HG03064 (cell line): Measurements from ENCODE around the gene UGDH.
"Not testable (repeated sequence)": the region's sequence is repeated elsewhere in the genome, so short reads cannot be mapped to it uniquely, and the experiment has no call there.

Experiments
- ATAC-seq: cut with Tn5 transposase; IDR thresholded peaks from one replicate; pipeline ENCODE4 v1.9.1; 2021; ENCODE audit warnings: low read depth; ENCODE audit not compliant: unreplicated experiment

Gene UGDH

DNA sequence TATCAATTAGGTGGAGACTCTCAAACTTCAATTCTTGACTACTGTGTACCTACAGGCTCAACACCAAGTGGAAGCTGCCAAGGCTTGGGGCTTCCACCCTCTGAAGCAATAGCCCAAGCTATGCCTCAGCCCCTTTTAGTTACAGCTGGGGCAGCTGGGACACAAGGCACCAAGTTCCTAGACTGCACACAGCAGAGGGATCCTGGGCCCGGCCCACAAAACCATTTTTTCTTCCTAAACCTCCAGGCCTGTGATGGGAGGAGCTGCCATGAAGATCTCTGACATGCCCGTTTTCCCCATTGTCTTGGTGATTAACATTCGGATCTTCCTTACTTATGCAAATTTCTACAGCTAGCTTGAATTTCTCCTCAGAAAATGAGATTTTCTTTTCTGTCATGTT, 3.4 kb upstream of the UGDH start:
- ATAC-seq = no peak

DNA sequence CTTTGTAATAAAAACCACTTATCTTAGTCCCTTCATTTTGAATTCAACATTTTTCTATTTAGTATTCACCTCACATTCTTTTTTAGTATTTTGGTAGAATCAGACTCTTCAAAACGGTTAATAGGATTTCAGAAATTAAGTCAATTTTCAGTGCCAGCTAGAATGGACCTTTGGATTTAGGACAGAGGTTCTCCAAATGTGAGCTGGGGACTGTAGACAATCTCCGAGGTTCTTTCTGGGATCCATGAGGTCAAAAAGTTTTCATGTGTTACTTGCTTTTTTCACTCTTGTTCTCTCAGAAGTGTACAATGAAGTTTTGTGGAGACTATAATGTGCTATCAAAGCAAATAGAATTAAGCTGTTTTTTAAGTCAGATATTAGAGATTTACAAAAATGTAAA, 2.3 kb upstream of the UGDH start:
- no peak for ATAC-seq

DNA sequence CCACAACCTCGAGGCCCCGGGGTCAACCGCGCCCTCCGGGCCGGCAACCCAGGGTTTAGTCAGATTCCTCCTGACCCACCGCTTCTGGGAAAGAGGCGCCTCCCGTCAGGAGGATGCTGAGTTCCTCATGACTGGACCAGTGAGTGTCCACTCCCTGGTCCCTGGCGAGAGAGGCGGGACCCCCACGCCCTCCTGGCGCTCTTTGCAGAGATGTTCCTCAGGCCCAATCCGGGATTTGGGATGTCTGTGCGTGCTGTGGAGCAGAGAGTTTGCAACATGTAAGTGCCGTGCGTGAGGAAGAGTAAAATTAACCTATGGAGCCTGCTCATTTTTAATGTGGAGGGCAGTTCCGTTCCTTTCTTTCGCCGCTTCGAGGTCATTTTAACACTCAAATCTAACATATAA, 824 bp upstream of the UGDH start:
- no peak for ATAC-seq

DNA sequence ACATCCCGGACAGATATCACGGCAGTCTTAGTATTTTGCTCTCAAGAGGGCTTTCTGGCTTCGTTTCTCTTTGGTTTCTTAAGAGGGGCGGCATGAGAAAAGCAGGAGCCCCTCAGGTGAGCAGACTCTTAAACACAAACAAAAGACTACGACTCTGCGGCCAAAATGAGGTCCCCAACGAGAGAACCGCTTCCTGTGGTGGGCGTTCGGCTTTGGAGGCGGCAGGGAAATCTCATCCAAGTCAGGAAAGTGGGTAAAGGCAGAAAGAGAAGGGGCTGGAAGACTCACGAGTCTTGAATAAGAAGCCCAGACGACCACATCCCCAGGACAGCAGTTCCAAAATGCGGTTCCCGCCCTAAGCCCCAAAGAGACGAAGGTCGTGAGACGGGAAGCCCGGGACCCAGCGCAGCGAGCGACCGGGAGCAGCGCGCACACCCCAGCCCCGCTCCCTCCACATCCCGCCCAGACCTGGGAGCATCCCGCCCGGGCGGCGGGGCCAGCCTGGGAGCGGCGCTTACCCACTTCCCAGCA, 409 bp downstream of the UGDH start:
- ATAC-seq = peak; percentile 13

DNA sequence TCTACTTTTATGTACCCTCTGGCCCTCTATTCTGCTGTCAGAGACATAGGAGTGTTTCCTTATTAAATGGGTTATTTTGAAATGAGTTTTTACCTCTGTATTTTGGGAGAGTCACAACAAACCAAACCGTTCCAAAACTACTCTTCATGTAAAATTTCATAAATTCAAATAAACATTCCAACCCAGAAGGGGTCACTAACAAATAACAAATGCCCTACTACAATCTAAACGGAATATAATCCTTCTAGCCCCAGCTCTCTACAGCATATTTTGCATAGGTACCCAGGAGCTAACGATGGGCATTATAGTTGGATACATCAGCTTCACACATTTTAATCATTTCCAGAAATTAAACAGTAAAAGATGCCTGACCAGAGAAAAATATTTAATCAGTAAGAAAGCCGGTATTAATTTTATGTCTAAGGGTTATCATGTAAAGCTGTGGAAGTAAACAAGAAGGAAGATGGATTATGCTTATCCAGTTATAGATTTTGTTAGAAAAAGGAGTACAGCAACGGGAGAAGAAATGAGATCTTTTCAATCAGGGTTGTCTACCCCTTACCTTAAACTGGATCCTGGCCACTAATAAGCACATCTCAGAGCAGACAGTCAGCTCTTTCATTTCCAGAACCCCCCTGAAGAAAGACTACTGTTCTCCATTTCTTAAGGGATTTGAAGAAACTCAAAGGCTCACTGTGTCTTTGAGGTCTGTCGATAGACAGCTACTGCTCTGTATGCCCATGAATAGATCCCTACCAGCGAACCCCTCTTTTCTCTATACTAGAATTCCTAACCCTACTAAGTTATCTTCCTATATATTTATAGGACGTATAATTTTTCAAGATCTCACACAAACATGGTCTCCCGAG, 1.2 kb downstream of the UGDH start:
- no peak for ATAC-seq

DNA sequence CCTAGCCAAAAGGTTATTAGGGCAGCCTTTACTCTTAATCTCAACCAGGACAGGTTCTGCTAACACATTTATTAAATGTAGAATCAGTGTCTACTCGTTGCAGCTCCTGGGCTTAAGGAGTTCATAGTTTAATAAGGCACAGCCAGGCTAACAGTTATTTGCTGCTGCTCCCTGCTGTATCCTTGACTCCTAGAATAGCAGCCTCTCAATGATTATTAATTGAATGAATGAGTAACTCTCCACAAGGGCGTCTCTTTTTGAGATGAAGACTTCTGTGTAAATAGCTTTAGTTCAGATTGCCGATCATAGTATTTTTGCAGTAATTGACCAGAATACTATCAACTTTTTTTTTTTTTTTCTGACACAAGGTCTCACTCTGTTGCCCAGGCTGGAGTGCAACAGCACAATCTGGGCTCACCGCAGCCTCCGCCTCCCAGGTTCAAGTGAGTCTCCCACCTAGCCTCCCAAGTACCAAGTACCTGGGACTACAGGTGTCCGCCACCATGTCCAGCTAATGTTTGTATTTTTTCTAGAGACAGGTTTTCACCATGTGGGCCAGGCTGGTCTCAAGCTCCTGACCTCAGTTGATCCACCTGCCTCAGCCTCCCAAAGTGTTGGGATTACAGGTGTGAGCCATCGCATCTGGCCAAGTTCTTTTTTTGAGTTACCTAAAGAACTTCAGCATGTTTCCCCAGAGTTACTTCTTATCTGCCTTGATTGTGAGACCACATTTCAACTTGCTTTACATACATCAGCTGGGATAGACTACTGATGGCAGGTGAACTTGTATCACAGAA, 2.9 kb downstream of the UGDH start:
- no peak for ATAC-seq

DNA sequence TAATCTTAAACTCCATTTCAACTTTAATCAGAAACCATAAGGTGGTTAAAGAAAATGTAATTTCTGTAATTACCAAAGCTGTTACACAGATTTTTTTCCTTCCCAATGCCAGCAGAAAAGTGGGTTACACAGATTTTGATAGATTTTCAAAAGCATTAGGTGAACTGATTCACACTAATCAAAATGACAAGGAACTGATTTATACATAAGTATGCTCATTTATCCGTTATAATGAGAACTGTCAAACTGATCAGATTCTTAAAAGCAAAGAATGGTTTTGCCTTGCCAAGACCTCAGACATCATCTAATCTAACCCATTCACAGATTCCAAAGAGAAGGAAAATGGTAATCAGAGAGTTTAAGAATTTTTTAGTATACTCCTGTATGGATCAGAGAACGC, 5.2 kb downstream of the UGDH start:
- ATAC-seq = no peak

DNA sequence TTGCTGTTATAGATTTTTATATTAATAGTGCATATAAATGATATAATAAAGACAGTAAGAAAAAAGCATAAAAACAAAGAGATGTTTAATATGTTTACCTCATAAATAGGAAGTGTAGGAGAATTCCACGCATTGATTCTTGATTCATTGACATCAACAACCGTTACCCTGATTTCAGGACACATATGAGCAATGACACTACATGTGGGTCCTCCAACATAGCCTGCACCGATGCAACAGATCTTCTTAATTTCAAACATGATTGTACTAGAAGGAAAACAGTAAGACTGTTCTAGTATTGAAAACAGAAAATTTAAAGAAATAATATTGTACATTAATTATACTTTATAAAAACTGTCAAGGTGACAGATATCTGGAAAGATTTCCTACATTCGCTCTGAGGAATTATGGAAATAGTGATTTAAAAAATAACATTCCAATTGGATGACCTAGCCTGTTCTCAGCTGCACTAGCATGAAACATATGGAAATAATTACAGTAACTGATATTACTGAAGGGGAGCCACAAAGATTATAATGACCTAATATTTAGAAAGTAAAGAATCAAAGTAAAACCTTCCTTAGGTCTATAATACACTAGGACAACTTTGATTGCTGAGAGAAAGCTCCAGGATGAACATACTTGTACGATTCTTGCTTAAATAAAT, 5.9 kb downstream of the UGDH start:
- no peak for ATAC-seq

DNA sequence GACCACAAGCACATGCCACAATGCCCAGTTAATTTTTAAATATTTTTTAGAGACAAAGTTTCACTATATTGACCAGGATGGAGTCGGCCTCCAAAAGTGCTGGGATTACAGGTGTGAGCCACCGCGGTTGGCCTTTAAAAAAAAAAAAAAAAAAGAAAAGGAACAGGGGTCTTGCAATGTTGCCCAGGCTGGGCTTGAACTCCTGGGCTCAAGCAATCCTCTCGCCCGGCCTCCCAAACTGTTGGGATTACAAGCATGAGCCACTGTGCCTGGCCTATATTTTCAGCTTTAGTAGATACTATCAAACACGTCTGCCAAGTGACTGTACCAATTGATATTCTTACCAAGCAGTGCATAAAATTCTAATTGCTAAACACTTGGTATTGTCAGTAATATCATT, 8.8 kb downstream of the UGDH start:
- no peak for ATAC-seq

DNA sequence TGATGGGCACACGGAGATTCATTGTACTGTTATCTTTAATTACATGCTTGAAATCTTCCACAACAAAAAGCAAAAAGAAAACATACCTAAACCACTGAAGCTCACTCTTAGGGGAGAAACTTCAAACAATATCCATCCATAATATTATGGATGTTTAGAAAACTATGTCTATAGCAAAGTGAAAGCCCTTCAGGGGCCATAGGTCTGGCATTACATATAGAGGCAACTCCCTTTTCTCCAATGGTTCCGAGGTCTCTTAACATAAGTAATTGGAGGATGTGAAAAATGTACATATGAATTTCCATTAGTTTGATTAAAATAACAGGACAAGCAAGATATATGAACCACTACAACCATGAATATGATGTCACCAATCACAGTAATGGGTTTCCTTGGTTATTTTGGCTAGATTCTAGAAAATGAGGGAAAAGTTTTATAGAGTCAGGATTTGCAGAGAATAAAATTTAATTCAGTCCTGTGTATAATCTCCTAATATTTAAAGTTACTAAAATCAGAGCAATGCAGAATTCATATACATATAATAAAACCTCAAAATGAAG, 10.8 kb downstream of the UGDH start:
- no peak for ATAC-seq

DNA sequence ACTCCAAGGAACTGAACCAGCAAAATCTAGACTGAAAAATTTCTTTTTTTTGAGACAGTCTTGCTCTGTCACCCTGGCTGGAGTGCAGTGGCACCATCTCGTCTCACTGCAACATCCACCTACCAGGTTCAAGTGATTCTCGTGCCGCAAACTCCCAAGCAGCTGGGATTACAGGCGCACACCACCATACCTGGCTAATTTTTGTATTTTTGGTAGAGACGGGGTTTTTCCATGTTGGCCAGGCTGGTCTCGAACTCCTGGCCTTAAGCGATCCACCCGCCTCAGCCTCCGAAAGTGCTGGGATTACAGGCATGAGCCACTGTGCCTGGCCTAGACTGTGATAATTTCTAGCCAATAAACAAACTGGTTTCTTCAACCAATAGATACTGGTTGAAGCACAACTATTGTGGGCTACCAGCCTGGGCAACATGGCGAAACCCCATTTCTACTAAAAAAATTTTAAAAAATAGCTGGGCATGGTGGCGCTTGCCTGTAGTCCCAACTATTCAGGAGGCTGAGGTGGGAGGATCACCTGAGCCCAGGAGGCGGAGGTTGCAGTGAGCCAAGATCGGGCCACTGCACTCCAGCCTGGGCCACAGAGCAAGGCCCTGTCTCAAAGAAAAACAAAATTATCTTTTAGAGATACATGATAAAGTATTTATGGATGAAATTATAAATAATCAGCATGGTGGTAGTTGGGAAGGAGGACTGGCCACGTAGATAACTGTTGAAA, 11.4 kb downstream of the UGDH start:
- not testable (repeated sequence) for ATAC-seq

DNA sequence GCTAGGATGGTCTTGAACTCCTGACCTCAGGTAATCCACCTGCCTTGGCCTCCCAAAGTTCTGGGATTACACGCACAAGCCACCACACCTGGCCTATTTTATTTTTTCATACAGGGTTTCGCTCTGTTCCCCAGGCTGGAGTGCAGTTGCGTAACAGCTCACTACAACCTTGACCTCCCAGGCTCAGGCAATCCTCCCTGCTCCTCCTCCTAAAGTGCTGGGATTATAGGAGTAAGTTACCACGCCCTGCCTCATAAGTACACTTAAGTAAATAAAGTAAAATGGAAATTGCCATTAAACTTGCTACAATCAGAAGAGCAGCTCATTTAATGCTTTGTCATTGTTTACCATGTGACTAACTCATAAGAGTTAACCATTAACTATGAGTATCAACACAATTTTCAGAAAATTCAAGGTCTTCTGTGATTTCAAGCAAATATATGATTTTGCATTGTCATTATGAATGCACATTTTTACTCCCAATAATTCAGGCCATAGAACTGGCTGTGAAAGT, 12.3 kb downstream of the UGDH start:
- no peak for ATAC-seq

DNA sequence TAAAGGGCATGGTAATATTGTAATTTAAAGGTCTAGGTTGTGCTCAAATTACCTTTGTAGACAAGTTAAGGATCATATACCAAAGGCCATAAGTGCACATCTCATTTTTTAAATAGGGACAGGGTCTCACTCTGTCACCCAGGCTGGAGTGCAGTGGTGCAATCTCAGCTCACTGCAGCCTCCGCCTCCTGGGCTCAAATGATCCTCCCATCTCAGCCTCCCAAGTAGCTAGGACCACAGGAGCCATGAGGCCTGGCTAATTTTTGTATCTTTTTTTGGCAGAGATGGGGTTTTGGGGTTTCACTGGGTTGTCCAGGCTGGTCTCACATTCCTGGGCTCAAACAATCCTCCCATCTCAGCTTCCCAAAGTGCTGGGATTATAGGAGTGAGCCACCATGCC, 13.0 kb downstream of the UGDH start:
- ATAC-seq = not testable (repeated sequence)

DNA sequence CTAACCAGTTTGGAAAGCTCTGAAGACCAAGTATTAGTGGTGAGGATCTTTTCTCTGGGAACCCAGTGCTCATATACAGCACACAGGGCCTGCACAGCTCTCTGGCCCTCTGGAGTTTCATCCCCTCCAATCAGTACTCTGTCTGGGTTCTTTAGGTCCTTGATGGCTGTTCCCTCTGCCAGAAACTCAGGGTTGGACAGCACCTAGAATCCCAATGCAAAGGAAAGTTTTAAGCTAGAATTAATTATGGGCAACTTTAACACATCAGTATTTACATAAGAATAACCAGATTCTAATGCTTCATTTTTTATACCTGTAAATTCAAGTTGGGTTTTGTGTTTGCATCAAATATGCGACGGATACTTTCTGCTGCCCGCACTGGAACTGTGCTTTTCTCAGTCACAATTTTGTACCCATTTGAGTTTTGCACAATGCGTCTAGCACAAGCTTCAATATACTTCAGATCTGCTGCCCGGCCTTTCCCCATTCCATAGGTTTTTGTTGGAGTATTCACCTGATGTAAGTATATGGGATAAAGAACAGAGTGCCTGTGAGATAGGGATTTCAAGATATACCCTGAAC, 16.8 kb downstream of the UGDH start:
- no peak for ATAC-seq

DNA sequence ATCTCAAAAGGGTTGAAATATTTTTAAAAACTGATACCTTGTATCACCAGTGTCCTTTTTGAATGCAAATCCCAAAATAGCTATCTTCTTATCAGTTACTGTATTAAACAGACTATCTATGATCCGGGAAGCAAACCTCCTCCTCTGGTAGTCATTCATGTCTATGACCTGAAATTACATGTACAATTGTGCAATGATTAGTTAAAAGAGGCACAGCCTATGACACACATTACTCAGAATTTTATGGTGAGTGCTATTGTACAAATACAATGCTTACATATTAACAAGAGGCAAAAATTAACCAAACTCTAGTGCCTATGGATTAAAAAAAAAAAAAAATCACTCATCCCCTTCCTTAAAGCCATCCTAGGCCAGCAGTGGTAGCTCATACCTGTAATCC, 21.7 kb downstream of the UGDH start:
- ATAC-seq = no peak

DNA sequence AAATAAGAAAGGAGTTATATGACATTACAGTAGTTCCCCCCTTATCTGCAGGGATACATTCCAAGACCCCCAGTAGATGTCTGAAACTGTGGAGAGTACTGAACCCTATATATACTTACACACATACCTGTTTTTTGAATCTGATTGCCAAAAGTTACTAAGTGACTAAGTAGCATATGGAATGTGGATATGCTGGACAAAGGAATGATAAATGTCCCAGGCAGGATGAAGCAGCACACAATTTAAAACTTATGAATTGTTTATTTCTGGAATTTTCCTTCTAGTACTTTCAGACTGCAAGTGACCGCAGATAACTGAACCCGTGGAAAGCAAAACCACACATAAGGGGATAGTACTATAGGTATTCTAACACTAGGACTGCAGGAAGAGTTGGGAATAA, 22.7 kb downstream of the UGDH start:
- ATAC-seq = no peak

DNA sequence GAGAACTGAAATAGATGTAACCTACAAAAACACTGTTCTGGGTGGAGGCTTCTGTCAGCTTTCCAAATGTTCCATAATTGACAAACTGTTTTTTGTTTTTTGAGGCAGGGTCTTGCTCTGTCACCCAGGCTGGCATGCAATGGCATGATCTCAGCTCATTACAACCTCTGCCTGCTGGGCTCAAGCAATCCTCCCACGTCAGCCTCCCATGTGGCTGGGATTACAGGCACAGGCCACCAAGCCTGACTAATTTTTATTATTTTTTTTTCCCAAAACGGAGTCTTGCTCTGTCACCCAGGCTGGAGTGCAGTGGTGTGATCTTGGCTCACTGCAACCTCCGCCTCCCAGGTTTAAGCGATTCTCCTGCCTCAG, 24.6 kb downstream of the UGDH start:
- not testable (repeated sequence) for ATAC-seq

DNA sequence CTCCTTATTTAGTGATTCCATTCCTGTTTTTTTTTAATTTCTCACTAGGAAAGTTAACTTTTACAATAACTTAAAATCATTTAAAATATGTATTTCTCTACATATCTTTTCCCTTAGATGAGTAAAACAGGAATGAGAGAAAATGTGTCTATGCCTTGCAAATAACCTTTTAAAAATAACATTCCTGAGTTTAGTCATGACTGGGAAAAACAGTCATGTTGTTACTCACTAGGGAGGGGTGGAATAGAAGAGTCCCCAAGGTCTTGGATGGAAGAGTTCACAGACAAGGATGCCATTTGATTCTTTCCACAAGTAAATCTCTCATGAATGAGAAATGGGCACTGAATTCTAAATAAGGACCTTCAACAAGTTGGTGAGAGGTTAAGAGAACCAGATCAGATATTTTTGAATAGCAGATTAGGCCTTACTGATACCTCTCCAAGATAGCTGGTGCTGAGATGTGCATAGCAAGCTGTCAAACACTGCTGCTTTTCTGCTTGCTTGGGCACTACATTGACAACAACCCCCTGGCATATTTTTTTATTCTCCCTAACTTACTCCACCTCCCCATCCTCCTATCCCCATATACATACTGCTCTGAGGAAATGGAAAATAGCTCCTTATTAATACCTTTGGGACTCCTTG, 25.1 kb downstream of the UGDH start:
- no peak for ATAC-seq

DNA sequence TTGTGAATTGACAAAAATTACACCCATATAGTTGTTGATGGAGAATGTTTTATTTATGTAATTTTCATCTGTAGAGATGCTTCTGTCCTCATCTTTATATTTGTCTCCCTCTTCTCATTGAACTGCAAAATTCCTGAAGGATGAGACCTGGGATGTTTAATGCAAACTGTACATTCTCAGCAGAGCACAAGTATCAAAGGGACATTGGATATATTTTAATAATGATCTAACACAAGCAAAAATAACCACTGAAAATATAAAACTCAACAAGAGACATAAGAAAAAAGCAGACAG, 28.6 kb downstream of the UGDH start:
- ATAC-seq = no peak
